GM18507 (cell line): Measurements from ENCODE around the gene FUT8.

Source experiments
- DNase-seq: peaks from one replicate; pipeline ENCODE4 v3.0.0; 2011; ENCODE audit warnings: low read depth; ENCODE audit not compliant: insufficient read length; ENCODE audit errors: extremely low spot score
- FAIRE-seq: peaks from 2 replicates; lab custom pipeline; 2011; peaks lifted over from hg19 to GRCh38; lab: Jason Lieb, UNC

The FUT8 gene

GRCh38 chr14:65729566-65729965 lies 317.0 kb downstream of the FUT8 start:
- FAIRE-seq (no peak), DNase-seq (no peak)

GRCh38 chr14:65731933-65732506 lies 319.5 kb downstream of the FUT8 start:
- peak; percentile 18 for DNase-seq
- FAIRE-seq: peak; percentile 94

- DNase-seq (no peak), FAIRE-seq (no peak)
These were observed 325.8 kb downstream of the FUT8 start for GRCh38 chr14:65738339-65738738.

- DNase-seq (no peak), FAIRE-seq (no peak)
These were observed 333.1 kb downstream of the FUT8 start for GRCh38 chr14:65745396-65746190.

- FAIRE-seq: no peak
- DNase-seq: no peak
These were observed 336.3 kb downstream of the FUT8 start for GRCh38 chr14:65748796-65749195.

- FAIRE-seq: no peak
These were observed 336.8 kb downstream of the FUT8 start for GRCh38 chr14:65749287-65749686.

GRCh38 chr14:65750906-65751305 lies 338.4 kb downstream of the FUT8 start:
- no peak for FAIRE-seq
- no peak for DNase-seq

More at GRCh38 chr14:65749287-65749686, 336.8 kb downstream of the FUT8 start:
- DNase-seq: no peak

- DNase-seq: no peak
These were observed 339.0 kb downstream of the FUT8 start for GRCh38 chr14:65751510-65751909.

GRCh38 chr14:65753061-65753460 lies 340.5 kb downstream of the FUT8 start:
- FAIRE-seq (no peak), DNase-seq (no peak)

More at GRCh38 chr14:65751510-65751909, 339.0 kb downstream of the FUT8 start:
- FAIRE-seq: no peak

GRCh38 chr14:65755331-65755730 lies 342.8 kb downstream of the FUT8 start:
- FAIRE-seq (no peak), DNase-seq (no peak)

- FAIRE-seq: no peak
- DNase-seq: no peak
These were observed 344.4 kb downstream of the FUT8 start for GRCh38 chr14:65756880-65757279.

GRCh38 chr14:65769151-65769550 lies 356.6 kb downstream of the FUT8 start:
- no peak for DNase-seq
- no peak for FAIRE-seq

- FAIRE-seq (no peak), DNase-seq (no peak)
These were observed 358.2 kb downstream of the FUT8 start for GRCh38 chr14:65770681-65771080.

GRCh38 chr14:65771271-65771670 lies 358.7 kb downstream of the FUT8 start:
- DNase-seq: no peak
- no peak for FAIRE-seq

- FAIRE-seq: no peak
These were observed 359.9 kb downstream of the FUT8 start for GRCh38 chr14:65772466-65772865.

GRCh38 chr14:65772921-65773574 lies 360.5 kb downstream of the FUT8 start:
- FAIRE-seq (no peak), DNase-seq (no peak)

More at GRCh38 chr14:65772466-65772865, 359.9 kb downstream of the FUT8 start:
- DNase-seq: no peak

- DNase-seq (no peak), FAIRE-seq (no peak)
These were observed 361.5 kb downstream of the FUT8 start for GRCh38 chr14:65774041-65774440.

GRCh38 chr14:65776193-65776852 lies 363.8 kb downstream of the FUT8 start:
- FAIRE-seq (no peak), DNase-seq (no peak)

- DNase-seq: no peak
- no peak for FAIRE-seq
These were observed 368.0 kb downstream of the FUT8 start for GRCh38 chr14:65780566-65780965.

- no peak for FAIRE-seq
These were observed 370.6 kb downstream of the FUT8 start for GRCh38 chr14:65783101-65783500.

More at GRCh38 chr14:65783101-65783500, 370.6 kb downstream of the FUT8 start:
- DNase-seq: no peak
